Loucy (cell line): ENCODE measurements around the gene CREB3L2.

ENCODE experiments used
- H2AFZ ChIP-seq: fragments of 200-600 bp; sonication (generic); 2 replicates; pipeline ENCODE4 v1.6.0; 2016; ENCODE audit warnings: antibody characterized with exemption, mild to moderate bottlenecking, low read length, moderate library complexity
- H3F3A ChIP-seq: fragments of 200-600 bp; 2 replicates; pipeline ENCODE4 v1.6.0; 2016; ENCODE audit warnings: antibody characterized with exemption, low read depth, mild to moderate bottlenecking
- H3K27me3 ChIP-seq: fragments of 200-600 bp; sonication (generic); 2 replicates; pipeline ENCODE4 v1.6.1; 2014; ENCODE audit warnings: low read length, mild to moderate bottlenecking; ENCODE audit not compliant: insufficient read depth, poor library complexity, severe bottlenecking
- H3K36me3 ChIP-seq: fragments of 200-600 bp; sonication (generic); 2 replicates; pipeline ENCODE4 v1.6.1; 2016; ENCODE audit warnings: low read length; ENCODE audit not compliant: insufficient read depth
- H3K4me1 ChIP-seq: fragments of 200-600 bp; sonication (generic); 2 replicates; pipeline ENCODE4 v1.5.1; 2014; ENCODE audit warnings: low read length, mild to moderate bottlenecking; ENCODE audit not compliant: insufficient read depth, poor library complexity, severe bottlenecking
- H3K4me2 ChIP-seq: fragments of 200-600 bp; sonication (generic); 2 replicates; pipeline ENCODE4 v1.6.0; 2014; ENCODE audit warnings: antibody characterized with exemption, low read length, low read depth, mild to moderate bottlenecking; ENCODE audit not compliant: poor library complexity, severe bottlenecking
- H3K4me3 ChIP-seq: fragments of 200-600 bp; sonication (generic); 2 replicates; pipeline ENCODE4 v1.5.1; 2014; ENCODE audit warnings: low read length, mild to moderate bottlenecking, mixed read lengths; ENCODE audit not compliant: poor library complexity, severe bottlenecking
- H3K79me2 ChIP-seq: fragments of 200-600 bp; sonication (generic); 2 replicates; pipeline ENCODE4 v1.6.1; 2014; ENCODE audit warnings: low read length; ENCODE audit not compliant: insufficient read depth
- H3K9ac ChIP-seq: fragments of 200-600 bp; sonication (generic); 2 replicates; pipeline ENCODE4 v1.6.0; 2014; ENCODE audit warnings: mild to moderate bottlenecking, low read depth, low read length, moderate library complexity; ENCODE audit not compliant: poor library complexity, severe bottlenecking
- H3K9me2 ChIP-seq: fragments of 200-600 bp; sonication (generic); replicated peaks from 2 replicates; pipeline ENCODE4 v1.6.1; 2016; ENCODE audit warnings: low read depth, low read length, mixed read lengths
- H3K9me3 ChIP-seq: fragments of 200-600 bp; sonication (generic); 2 replicates; pipeline ENCODE4 v1.6.1; 2014; ENCODE audit warnings: mild to moderate bottlenecking, antibody characterized with exemption, low read length, low read depth; ENCODE audit not compliant: insufficient read depth
- H4K20me1 ChIP-seq: fragments of 200-600 bp; sonication (generic); 2 replicates; pipeline ENCODE4 v1.6.0; 2014; ENCODE audit warnings: antibody characterized with exemption, low read length, mild to moderate bottlenecking; ENCODE audit not compliant: insufficient read depth, poor library complexity, severe bottlenecking
- EZH2phosphoT487 ChIP-seq: fragments of 200-600 bp; IDR thresholded peaks from 2 replicates; pipeline ENCODE4 v1.6.1; 2018; ENCODE audit warnings: antibody characterized with exemption, mild to moderate bottlenecking, moderate library complexity, borderline replicate concordance
- TF ChIP-seq, protein P1 (sequence below): fragments of 200-600 bp; sonication (generic); conservative IDR thresholded peaks from 2 replicates; pipeline ENCODE4 v1.5.1; 2014; ENCODE audit warnings: mild to moderate bottlenecking, antibody characterized with exemption, low read length

The CREB3L2 gene

DNA sequence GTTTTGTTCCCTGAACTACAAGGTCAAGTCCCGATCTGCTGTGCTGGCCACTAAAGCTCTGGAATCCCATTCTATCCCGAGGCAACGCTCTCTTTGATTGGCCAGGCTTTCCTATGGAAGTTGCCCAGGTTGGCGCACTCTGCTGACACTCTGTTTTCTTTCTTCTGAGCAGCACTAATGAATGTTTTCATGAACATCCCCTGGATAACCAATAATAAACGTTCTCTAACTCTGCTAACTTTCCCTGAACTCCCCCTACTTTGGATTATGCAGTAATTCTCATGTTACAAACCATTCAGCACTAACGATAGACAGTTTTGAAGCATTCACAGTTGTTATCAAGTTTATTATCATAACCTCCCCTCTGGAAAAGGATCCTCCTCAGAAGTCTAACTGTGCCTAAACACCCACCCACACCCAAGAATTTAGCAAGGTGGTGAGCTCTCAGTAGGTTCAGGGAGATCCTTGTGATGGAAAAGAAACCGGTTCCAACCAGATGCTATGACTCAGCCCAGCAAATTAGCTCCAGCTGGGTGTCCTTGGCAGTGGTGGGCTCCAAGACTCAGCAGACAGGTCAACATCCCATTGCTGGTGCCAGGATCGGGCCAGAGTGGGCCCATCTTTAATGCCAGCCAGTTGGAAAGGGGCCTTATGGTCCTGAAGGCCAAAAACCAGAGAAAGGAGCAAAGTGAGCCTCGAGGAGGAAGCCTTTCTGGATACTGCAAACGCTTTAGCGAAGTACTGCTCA, 68.4 kb downstream of the CREB3L2 start:
- H3K9me3 ChIP-seq = no peaks in the 10 kb centered on the region
- H3K36me3 ChIP-seq = peaks cover 4% of the 10 kb centered on the region; the same call in 1 of the 2 replicates
- no peak for TF ChIP-seq EZH2phosphoT487
- TF ChIP-seq, protein P1, sequence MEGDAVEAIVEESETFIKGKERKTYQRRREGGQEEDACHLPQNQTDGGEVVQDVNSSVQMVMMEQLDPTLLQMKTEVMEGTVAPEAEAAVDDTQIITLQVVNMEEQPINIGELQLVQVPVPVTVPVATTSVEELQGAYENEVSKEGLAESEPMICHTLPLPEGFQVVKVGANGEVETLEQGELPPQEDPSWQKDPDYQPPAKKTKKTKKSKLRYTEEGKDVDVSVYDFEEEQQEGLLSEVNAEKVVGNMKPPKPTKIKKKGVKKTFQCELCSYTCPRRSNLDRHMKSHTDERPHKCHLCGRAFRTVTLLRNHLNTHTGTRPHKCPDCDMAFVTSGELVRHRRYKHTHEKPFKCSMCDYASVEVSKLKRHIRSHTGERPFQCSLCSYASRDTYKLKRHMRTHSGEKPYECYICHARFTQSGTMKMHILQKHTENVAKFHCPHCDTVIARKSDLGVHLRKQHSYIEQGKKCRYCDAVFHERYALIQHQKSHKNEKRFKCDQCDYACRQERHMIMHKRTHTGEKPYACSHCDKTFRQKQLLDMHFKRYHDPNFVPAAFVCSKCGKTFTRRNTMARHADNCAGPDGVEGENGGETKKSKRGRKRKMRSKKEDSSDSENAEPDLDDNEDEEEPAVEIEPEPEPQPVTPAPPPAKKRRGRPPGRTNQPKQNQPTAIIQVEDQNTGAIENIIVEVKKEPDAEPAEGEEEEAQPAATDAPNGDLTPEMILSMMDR = no peak
- peaks cover 56% of the 10 kb centered on the region for H3K4me1 ChIP-seq
- H3K9ac ChIP-seq = peak overlapping the region; percentile 85
- no peaks in the 10 kb centered on the region for H3F3A ChIP-seq
- no peaks in the 10 kb centered on the region for H3K27me3 ChIP-seq
- peaks cover 24% of the 10 kb centered on the region for H4K20me1 ChIP-seq
- H3K4me2 ChIP-seq = peak overlapping the region; percentile 86
- H3K79me2 ChIP-seq = peaks cover 87% of the 10 kb centered on the region
- H2AFZ ChIP-seq = no peak overlapping the region
- H3K9me2 ChIP-seq = no peaks in the 10 kb centered on the region
- peak overlapping the region; percentile 76 for H3K4me3 ChIP-seq

DNA sequence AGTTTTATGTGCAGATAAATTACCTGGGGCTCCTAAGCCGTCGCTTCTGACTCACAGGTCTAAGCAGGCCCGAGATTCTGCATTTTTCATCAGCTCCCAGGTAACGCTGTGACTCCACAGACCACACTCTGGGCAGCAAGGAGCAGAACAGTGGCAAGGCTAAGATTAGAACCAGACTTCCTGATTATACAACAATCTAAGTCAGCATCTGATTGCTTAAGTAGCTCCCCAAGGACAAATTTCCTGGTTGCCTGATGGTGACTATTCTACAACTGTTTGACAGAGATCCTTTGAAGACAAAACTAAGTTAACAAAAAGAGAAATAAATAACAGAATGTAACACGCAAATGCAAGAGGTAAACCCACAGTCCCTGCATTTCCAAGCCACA, 69.0 kb downstream of the CREB3L2 start:
- peaks cover 24% of the 10 kb centered on the region for H4K20me1 ChIP-seq
- H3K36me3 ChIP-seq = peaks cover 8% of the 10 kb centered on the region; the same call in 1 of the 2 replicates
- TF ChIP-seq, protein P1 = no peak
- TF ChIP-seq EZH2phosphoT487 = no peak
- peak overlapping the region; percentile 76 for H3K4me3 ChIP-seq
- H3K79me2 ChIP-seq = peaks cover 89% of the 10 kb centered on the region
- no peaks in the 10 kb centered on the region for H3K9me2 ChIP-seq
- H3K9ac ChIP-seq = peak overlapping the region; percentile 85
- no peak overlapping the region for H2AFZ ChIP-seq
- H3K4me2 ChIP-seq = peak overlapping the region; percentile 86
- peaks cover 56% of the 10 kb centered on the region for H3K4me1 ChIP-seq
- H3F3A ChIP-seq = no peaks in the 10 kb centered on the region
- no peaks in the 10 kb centered on the region for H3K27me3 ChIP-seq
- H3K9me3 ChIP-seq = no peaks in the 10 kb centered on the region

DNA sequence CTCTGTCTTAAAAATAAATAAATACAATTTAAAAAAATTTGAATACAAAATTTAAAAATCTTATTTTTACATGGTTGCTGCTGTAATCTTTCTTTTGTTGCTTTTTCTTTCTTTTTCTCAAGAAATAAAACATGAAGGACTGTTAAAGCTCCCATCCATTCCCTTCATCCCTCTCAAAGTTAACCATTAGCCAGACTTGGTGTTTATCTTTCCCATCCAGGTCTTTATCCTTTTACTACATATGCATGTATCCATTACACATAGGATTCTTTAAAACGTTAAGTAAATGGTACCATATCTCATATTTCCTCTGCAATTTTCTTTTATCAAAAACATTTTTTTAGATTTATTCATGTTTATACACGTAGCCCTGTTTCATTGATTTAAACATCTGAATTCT, 70.1 kb downstream of the CREB3L2 start:
- TF ChIP-seq, protein P1 = no peak
- TF ChIP-seq EZH2phosphoT487 = no peak
- Histone ChIP-seq H3K79me2 (peaks cover 92% of the 10 kb centered on the region), H3K4me1 (peaks cover 50% of the 10 kb centered on the region), H3K9ac (no peak overlapping the region), H3K9me3 (no peaks in the 10 kb centered on the region), H3F3A (no peaks in the 10 kb centered on the region), H3K27me3 (no peaks in the 10 kb centered on the region), H3K4me3 (peak overlapping the region; percentile 76), H3K4me2 (peak overlapping the region; percentile 86), H3K9me2 (no peaks in the 10 kb centered on the region), H3K36me3 (peaks cover 18% of the 10 kb centered on the region; the same call in 1 of the 2 replicates), H4K20me1 (peaks cover 28% of the 10 kb centered on the region), H2AFZ (no peak overlapping the region)
